Ovary (tissue), 9 donors: Measurements from ENCODE around the gene RAP2B. TPM values are rescaled to one million over a fixed set of nuclear protein-coding genes. Genes with fewer than 3 reads are reported as not detected.
"Not testable (repeated sequence)": the region's sequence is repeated elsewhere in the genome, so short reads cannot be mapped to it uniquely, and the experiment has no call there.

Experiments used
- DNase-seq, 5 donors: peaks; one replicate each; pipeline ENCODE4 v3.0.0-alpha.2; 2019 to 2020
- H3K27ac ChIP-seq, 2 donors: fragments of 200-600 bp; one replicate each; pipeline versions ENCODE4 v1.5.1 to v1.8.0; 2019 to 2022
- H3K27me3 ChIP-seq: fragments of 200-600 bp; one replicate; pipeline ENCODE4 v1.8.0; 2022
- H3K36me3 ChIP-seq: fragments of 200-600 bp; sonication (generic); one replicate; pipeline ENCODE4 v1.5.1; 2019
- H3K4me1 ChIP-seq: one replicate; pipeline ENCODE4 v1.8.1; 2013; ENCODE audit warnings: mild to moderate bottlenecking, moderate library complexity; ENCODE audit not compliant: insufficient read depth
- H3K4me3 ChIP-seq: fragments of 200-600 bp; sonication (generic); one replicate; pipeline ENCODE4 v1.5.1; 2017
- H3K9me3 ChIP-seq, 2 donors: fragments of 200-600 bp in 1 of 2; sonication (generic) in 1 of 2; one replicate each; pipeline versions ENCODE4 v1.5.1 to v1.8.1; 2013 to 2019; ENCODE audit warnings: mild to moderate bottlenecking in 1 of 2, moderate library complexity in 1 of 2
- EP300 ChIP-seq: sonication (generic); formaldehyde crosslinking; IDR thresholded peaks from one replicate; pipeline ENCODE4 v1.6.1; 2017; ENCODE audit warnings: antibody characterized with exemption
- POLR2A ChIP-seq: fragments of 450-650 bp; IDR thresholded peaks from one replicate; pipeline ENCODE4 v1.6.1; 2017; ENCODE audit warnings: antibody characterized with exemption, mild to moderate bottlenecking, moderate library complexity
- WGBS, 3 donors: extraction: QIAGEN DNeasy Blood & Tissue Kit in 1 of 3; methylation state at CpG; one replicate each; pipeline versions ENCODE4 v1.1.5 to v1.1.7; 2013 to 2017; 5-methylcytosine and 5-hydroxymethylcytosine counted together
- intact Hi-C, 4 donors: fragments of 100-400 bp; cut with DNase I; formaldehyde crosslinking; loops; one replicate each; pipeline versions ENCODE4 v1.11.0 to v1.15.1; 2022 to 2023
- polyA plus RNA-seq, 2 donors: library from polyadenylated mRNA; stranded (reverse); fragments of 200-250 nt in 1 of 2; fragments of 350-450 nt in 1 of 2; fragmentation: Illumina TruSeq in 1 of 2; extraction: RNeasy Lipid Tissue Mini Kit (QIAGEN cat#74804) in 1 of 2; gene quantifications; one replicate each; pipeline ENCODE4 v1.2.3, GENCODE V29; 2013 to 2014
- total RNA-seq, 7 donors: library from RNA; depleted of rRNA in 2 of 7; stranded (reverse); fragments of >200 nt in 2 of 7; fragmentation: NEBNext Ultra II Directional in 3 of 7; extraction: Animal tissue kit (Norgen Biotek cat#: 25700) in 3 of 7; gene quantifications; one replicate each; pipeline versions ENCODE4 v1.1.0 to v1.2.4, GENCODE V29; 2016 to 2023
- TF ChIP-seq, protein P1 (sequence below), 3 donors: fragments of 450-650 bp in 2 of 3; fragments of 200-600 bp in 1 of 3; IDR thresholded peaks; one replicate each; pipeline versions ENCODE4 v1.5.1 to v1.8.0; 2016 to 2022; ENCODE audit warnings: antibody characterized with exemption in 3 of 3, mild to moderate bottlenecking in 1 of 3
- donor health status: DM: no; HTN: no; CAD: no; lungs with moderate emphysema.
- donor health status: DM: no; HTN: no; CAD: no.
- donor health status: Bipolar disorder and iron deficiency.
- donor health status: DM: yes; HTN: yes; CAD: no.
- donor health status: DM: no; HTN: no; CAD: no.
- donor health status: DM: yes; HTN: yes; CAD: no.

RAP2B gene
- total and polyA plus RNA-seq, 9 donors: 5.5 to 14.1 (median 9.5) TPM

DNA sequence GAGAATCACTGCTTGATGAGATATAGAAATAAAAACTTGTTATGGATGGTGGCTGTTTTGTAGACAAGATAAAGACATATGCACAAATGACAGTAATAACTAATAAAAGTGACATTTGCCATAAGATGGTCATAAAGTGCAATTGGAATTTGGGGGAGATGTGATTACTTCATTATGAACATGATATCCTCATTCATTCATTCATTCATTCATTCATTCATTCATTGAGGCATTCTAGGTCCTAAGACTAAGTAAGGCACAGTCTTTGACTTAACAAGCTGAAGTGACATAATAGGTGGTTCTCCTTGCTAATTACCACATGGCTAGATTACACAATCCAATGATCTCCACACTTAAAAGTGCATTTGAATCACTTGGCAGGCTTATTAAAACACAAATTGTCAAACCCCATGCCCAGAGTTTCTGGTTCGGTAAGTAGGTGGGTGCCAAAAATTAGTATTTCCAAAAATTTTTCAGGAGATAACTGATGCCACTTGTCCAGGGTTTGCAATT is 18.9 kb downstream of the RAP2B start:
- 85 to 97% (median 97%) methylated on average over 1 of the region's 1 CpG for WGBS, 3 donors
- H3K27ac ChIP-seq: no peak overlapping the region
- H3K9me3 ChIP-seq: no peaks in the 10 kb centered on the region
- H3K36me3 ChIP-seq: no peaks in the 10 kb centered on the region
- no peak for DNase-seq
- no peak overlapping the region for H3K4me3 ChIP-seq
- TF ChIP-seq POLR2A: no peak
- TF ChIP-seq, protein P1, sequence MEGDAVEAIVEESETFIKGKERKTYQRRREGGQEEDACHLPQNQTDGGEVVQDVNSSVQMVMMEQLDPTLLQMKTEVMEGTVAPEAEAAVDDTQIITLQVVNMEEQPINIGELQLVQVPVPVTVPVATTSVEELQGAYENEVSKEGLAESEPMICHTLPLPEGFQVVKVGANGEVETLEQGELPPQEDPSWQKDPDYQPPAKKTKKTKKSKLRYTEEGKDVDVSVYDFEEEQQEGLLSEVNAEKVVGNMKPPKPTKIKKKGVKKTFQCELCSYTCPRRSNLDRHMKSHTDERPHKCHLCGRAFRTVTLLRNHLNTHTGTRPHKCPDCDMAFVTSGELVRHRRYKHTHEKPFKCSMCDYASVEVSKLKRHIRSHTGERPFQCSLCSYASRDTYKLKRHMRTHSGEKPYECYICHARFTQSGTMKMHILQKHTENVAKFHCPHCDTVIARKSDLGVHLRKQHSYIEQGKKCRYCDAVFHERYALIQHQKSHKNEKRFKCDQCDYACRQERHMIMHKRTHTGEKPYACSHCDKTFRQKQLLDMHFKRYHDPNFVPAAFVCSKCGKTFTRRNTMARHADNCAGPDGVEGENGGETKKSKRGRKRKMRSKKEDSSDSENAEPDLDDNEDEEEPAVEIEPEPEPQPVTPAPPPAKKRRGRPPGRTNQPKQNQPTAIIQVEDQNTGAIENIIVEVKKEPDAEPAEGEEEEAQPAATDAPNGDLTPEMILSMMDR (IDR thresholded peaks at IDR 0.05): no peak
- TF ChIP-seq EP300: no peak
- intact Hi-C loops: no loop called here
- no peaks in the 10 kb centered on the region for H3K4me1 ChIP-seq
- no peaks in the 10 kb centered on the region for H3K27me3 ChIP-seq

DNA sequence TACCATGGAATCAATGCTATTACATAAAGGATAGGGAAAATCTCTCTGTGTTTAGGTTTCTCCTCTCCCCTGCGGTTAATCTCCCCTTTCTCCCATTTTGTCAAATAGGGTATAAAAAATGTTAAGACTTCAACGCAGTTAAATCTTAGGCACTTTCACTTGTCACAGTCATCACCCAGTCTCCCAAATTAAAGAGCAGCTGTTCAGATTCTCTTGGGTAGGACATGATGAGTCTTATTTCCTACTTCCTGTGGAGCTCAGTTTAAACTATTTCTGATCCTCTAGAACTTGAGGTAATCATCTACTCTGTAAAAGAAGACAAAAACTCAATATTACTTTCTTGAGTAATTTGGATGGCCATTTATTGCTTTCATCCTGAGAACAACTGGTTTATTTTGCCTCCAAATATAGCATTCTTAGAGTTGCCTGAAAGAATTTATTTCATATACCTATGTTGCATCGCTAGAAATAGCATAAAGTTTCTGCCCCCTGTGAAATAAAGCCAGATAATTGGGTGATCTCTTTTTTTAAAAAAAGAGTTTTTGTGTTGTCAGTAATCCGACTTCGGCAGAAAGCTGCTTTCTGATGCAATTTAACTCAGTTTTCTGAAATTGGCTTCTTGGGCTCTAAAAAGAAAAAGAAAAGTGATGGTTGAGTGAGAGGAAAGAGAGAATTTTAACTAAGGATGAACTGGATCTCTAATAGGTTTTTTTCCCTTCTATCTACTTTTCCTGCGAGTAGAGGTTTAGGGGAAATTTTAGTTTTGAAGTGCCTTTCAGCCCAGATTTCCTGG is 20.7 kb downstream of the RAP2B start:
- no peak for DNase-seq
- Histone ChIP-seq H3K36me3 (no peaks in the 10 kb centered on the region), H3K4me3 (no peak overlapping the region), H3K4me1 (no peaks in the 10 kb centered on the region), H3K9me3 (no peaks in the 10 kb centered on the region), H3K27ac (no peak overlapping the region), H3K27me3 (no peaks in the 10 kb centered on the region)
- intact Hi-C loops: no loop called here
- no peak for TF ChIP-seq EP300
- no peak for TF ChIP-seq POLR2A
- TF ChIP-seq, protein P1 (IDR thresholded peaks at IDR 0.05): no peak
- WGBS, 3 donors: 91 to 93% (median 92%) methylated on average over 6 of the region's 6 CpGs

DNA sequence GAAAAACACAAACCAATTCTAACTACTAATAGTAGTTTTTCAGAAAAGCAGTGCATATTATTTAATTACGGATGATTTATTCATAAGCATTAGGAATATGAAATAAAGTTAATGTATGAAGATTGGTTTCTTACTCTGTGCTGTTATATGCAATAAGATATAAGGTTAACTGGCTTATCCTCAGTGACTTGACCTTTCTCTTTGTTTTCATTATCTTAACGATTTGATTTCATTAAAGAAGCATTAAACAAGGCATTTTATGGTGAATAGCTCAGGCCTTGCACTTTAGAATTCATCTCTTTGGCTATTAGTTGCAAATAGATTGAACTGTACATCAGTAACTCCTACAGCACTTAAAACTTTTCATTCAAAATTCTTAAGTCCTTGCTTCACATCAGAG is 28.9 kb downstream of the RAP2B start:
- Histone ChIP-seq H3K27me3 (peaks cover 4% of the 10 kb centered on the region), H3K27ac (no peak overlapping the region), H3K4me1 (no peaks in the 10 kb centered on the region), H3K4me3 (no peak overlapping the region), H3K36me3 (no peaks in the 10 kb centered on the region), H3K9me3 (no peaks in the 10 kb centered on the region)
- intact Hi-C loops: no loop called here
- DNase-seq: no peak
- WGBS, 3 donors: 69 to 87% (median 79%) methylated on average over 2 of the region's 2 CpGs
- TF ChIP-seq POLR2A: no peak

DNA sequence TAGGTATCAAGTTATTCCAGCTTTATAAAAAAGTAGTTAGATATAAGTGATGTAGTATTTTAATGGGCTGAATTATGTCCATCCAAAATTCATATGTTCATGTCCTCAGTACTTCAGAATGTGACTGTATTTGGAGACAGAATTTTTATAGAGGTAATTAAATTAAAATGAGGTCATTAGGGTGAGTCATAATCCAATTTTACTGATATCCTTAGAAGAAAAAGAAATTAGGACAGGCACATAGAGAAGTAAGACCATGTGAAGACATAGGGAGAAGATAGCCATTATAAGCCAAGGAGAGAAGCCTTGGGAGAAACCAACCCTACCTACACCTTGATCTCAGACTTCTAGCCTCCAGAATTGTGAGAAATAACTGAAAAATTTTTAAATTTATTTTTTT is 30.3 kb downstream of the RAP2B start:
- TF ChIP-seq, protein P1 (IDR thresholded peaks at IDR 0.05): no peak
- TF ChIP-seq EP300 (no peak), POLR2A (no peak)
- intact Hi-C loops: no loop called here
- Histone ChIP-seq H3K27me3 (peaks cover 4% of the 10 kb centered on the region), H3K27ac (no peak overlapping the region), H3K9me3 (no peaks in the 10 kb centered on the region), H3K36me3 (no peaks in the 10 kb centered on the region), H3K4me1 (no peaks in the 10 kb centered on the region), H3K4me3 (no peak overlapping the region)
- DNase-seq: no peak

DNA sequence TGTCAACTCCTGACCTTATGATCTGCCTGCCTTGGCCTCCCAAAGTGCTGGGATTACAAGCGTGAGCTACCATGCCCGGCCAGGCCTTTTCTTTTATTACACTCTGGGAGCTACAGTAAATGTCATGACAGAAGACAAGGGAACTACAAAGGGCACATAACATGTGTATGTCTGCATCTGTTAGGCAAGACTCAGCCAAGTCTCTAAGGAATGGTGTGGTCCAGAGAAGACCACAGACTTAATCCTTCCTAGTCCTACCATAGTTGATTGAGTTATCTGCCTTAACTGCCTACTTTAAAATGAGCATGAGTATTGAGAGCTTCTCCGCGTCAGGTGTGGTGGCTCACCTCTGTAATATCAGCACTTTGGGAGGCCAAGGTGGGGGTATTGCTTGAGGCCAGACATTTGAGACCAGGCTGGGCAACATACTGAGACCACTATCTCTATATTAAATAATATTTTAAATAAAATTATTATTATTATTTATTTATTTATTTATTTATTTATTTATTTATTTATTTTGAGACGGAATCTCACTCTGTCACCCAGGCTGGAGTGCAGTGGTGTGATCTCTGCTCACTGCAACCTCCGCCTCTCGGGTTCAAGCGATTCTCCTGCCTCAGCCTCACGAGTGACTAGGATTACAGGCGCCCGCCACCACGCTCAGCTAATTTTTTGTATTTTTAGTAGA is 31.9 kb downstream of the RAP2B start:
- H3K36me3 ChIP-seq, H3K4me3 ChIP-seq, H3K27me3 ChIP-seq, H3K27ac ChIP-seq, intact Hi-C loops, DNase-seq, H3K4me1 ChIP-seq, H3K9me3 ChIP-seq: not testable (repeated sequence)
- 95 to 98% (median 95%) methylated on average over 12 of the region's 12 CpGs for whole genome bisulfite sequencing, 3 donors
